Esophagus (tissue), 2 donors: ENCODE measurements around the gene CCSER1. TPM values are rescaled to one million over a fixed set of nuclear protein-coding genes. Genes with fewer than 3 reads are reported as not detected.
"Not testable (repeated sequence)": the region's sequence is repeated elsewhere in the genome, so short reads cannot be mapped to it uniquely, and the experiment has no call there.

ENCODE experiments used
- H3K27ac ChIP-seq, 2 donors: one replicate each; pipeline ENCODE4 v1.5.1; 2013; ENCODE audit warnings: low read depth in 2 of 2, mild to moderate bottlenecking in 2 of 2, inconsistent platforms in 1 of 2, low read length in 1 of 2, moderate library complexity in 1 of 2
- H3K27me3 ChIP-seq, 2 donors: one replicate each; pipeline ENCODE4 v1.6.1; 2013; ENCODE audit warnings: low read length in 2 of 2, control low read depth in 1 of 2, mild to moderate bottlenecking in 1 of 2; ENCODE audit not compliant: insufficient read depth in 2 of 2, control insufficient read depth in 1 of 2
- H3K36me3 ChIP-seq, 2 donors: one replicate each; pipeline ENCODE4 v1.6.1; 2013; ENCODE audit warnings: low read length in 1 of 2; ENCODE audit not compliant: control insufficient read depth in 2 of 2, insufficient read depth in 2 of 2
- H3K4me1 ChIP-seq, 2 donors: one replicate each; pipeline ENCODE4 v1.6.1; 2013; ENCODE audit warnings: low read length in 1 of 2; ENCODE audit not compliant: control insufficient read depth in 2 of 2, insufficient read depth in 2 of 2
- H3K4me3 ChIP-seq, 2 donors: one replicate each; pipeline ENCODE4 v1.5.1; 2013; ENCODE audit warnings: low read length in 2 of 2, mild to moderate bottlenecking in 2 of 2, low read depth in 1 of 2, moderate library complexity in 1 of 2
- H3K9me3 ChIP-seq, 2 donors: one replicate each; pipeline ENCODE4 v1.6.1; 2013; ENCODE audit warnings: mild to moderate bottlenecking in 2 of 2, low read depth in 1 of 2, low read length in 1 of 2, moderate library complexity in 1 of 2; ENCODE audit not compliant: control insufficient read depth in 2 of 2, insufficient read depth in 1 of 2
- WGBS, 2 donors: extraction: QIAGEN DNeasy Blood & Tissue Kit; methylation state at CpG; one replicate each; pipeline ENCODE4 v1.1.7; 2013; 5-methylcytosine and 5-hydroxymethylcytosine counted together
- polyA plus RNA-seq, 2 donors: library from polyadenylated mRNA; stranded (reverse); fragments of 200-250 nt; gene quantifications; one replicate each; pipeline ENCODE4 v1.2.3, GENCODE V29; 2013
- donor health status: healthy with polysubstance abuse.
- donor health status: Bipolar disorder and iron deficiency.

The CCSER1 gene
- polyA plus RNA-seq, 2 donors, result 0.35 to 0.87 TPM

GRCh38 chr4:90904021-90904420 is 776.8 kb downstream of the CCSER1 start:
- WGBS, 2 donors, result 24 to 45% methylated on average over 1 of the region's 1 CpG
- no peak overlapping the region for H3K27ac ChIP-seq
- no peaks in the 10 kb centered on the region for H3K27me3 ChIP-seq
- no peaks in the 10 kb centered on the region for H3K4me1 ChIP-seq
- no peaks in the 10 kb centered on the region for H3K36me3 ChIP-seq
- H3K9me3 ChIP-seq, result no peaks in the 10 kb centered on the region
- H3K4me3 ChIP-seq, result no peak overlapping the region

GRCh38 chr4:90906239-90906638 is 779.0 kb downstream of the CCSER1 start:
- H3K4me3 ChIP-seq, result no peak overlapping the region
- H3K27me3 ChIP-seq, result no peaks in the 10 kb centered on the region
- 53 to 64% methylated on average over 3 of the region's 3 CpGs for WGBS, 2 donors
- H3K9me3 ChIP-seq, result no peaks in the 10 kb centered on the region
- H3K27ac ChIP-seq, result no peak overlapping the region
- no peaks in the 10 kb centered on the region for H3K36me3 ChIP-seq
- H3K4me1 ChIP-seq, result no peaks in the 10 kb centered on the region

GRCh38 chr4:90911724-90912434 is 784.7 kb downstream of the CCSER1 start:
- not testable (repeated sequence) for H3K36me3 ChIP-seq, H3K27me3 ChIP-seq, H3K4me3 ChIP-seq, H3K9me3 ChIP-seq, H3K4me1 ChIP-seq, H3K27ac ChIP-seq
- WGBS, 2 donors, result 89 to 90% methylated on average over 17 of the region's 17 CpGs

GRCh38 chr4:90922174-90922573 is 795.0 kb downstream of the CCSER1 start:
- WGBS, 2 donors, result 80% methylated on average over 2 of the region's 2 CpGs
- no peaks in the 10 kb centered on the region for H3K27me3 ChIP-seq
- no peaks in the 10 kb centered on the region for H3K4me1 ChIP-seq
- H3K4me3 ChIP-seq, result no peak overlapping the region
- no peaks in the 10 kb centered on the region for H3K9me3 ChIP-seq
- H3K36me3 ChIP-seq, result no peaks in the 10 kb centered on the region
- no peak overlapping the region for H3K27ac ChIP-seq

- Histone ChIP-seq H3K4me1 (no peaks in the 10 kb centered on the region), H3K27ac (no peak overlapping the region), H3K27me3 (no peaks in the 10 kb centered on the region), H3K4me3 (no peak overlapping the region), H3K36me3 (no peaks in the 10 kb centered on the region), H3K9me3 (no peaks in the 10 kb centered on the region)
These were observed 799.8 kb downstream of the CCSER1 start for GRCh38 chr4:90926957-90927356.

GRCh38 chr4:90943311-90943710 is 816.1 kb downstream of the CCSER1 start:
- WGBS, 2 donors, result 92 to 93% methylated on average over 6 of the region's 6 CpGs
- H3K36me3 ChIP-seq, result no peaks in the 10 kb centered on the region
- H3K4me3 ChIP-seq, result no peak overlapping the region
- no peaks in the 10 kb centered on the region for H3K9me3 ChIP-seq
- H3K27me3 ChIP-seq, result no peaks in the 10 kb centered on the region
- H3K27ac ChIP-seq, result no peak overlapping the region
- no peaks in the 10 kb centered on the region for H3K4me1 ChIP-seq

- no peaks in the 10 kb centered on the region for H3K36me3 ChIP-seq
- WGBS, 2 donors, result 84 to 87% methylated on average over 3 of the region's 3 CpGs
These were observed 819.8 kb downstream of the CCSER1 start for GRCh38 chr4:90946945-90947344.

GRCh38 chr4:90950385-90950841 is 823.2 kb downstream of the CCSER1 start:
- H3K4me3 ChIP-seq, result no peak overlapping the region

More at GRCh38 chr4:90946945-90947344, 819.8 kb downstream of the CCSER1 start:
- Histone ChIP-seq H3K27ac (no peak overlapping the region), H3K4me1 (no peaks in the 10 kb centered on the region), H3K27me3 (no peaks in the 10 kb centered on the region), H3K9me3 (no peaks in the 10 kb centered on the region), H3K4me3 (no peak overlapping the region)

GRCh38 chr4:90951037-90951436 is 823.8 kb downstream of the CCSER1 start:
- Histone ChIP-seq H3K4me3 (no peak overlapping the region), H3K27me3 (no peaks in the 10 kb centered on the region), H3K9me3 (no peaks in the 10 kb centered on the region), H3K36me3 (no peaks in the 10 kb centered on the region), H3K27ac (no peak overlapping the region), H3K4me1 (no peaks in the 10 kb centered on the region)
- WGBS, 2 donors, result 38 to 53% methylated on average over 2 of the region's 2 CpGs

More at GRCh38 chr4:90950385-90950841, 823.2 kb downstream of the CCSER1 start:
- H3K4me1 ChIP-seq, result no peaks in the 10 kb centered on the region
- no peaks in the 10 kb centered on the region for H3K9me3 ChIP-seq
- H3K27ac ChIP-seq, result no peak overlapping the region
- H3K36me3 ChIP-seq, result no peaks in the 10 kb centered on the region
- WGBS, 2 donors, result 57 to 61% methylated on average over 7 of the region's 7 CpGs
- no peaks in the 10 kb centered on the region for H3K27me3 ChIP-seq

- H3K27ac ChIP-seq, result no peak overlapping the region
- WGBS, 2 donors, result 66 to 69% methylated on average over 3 of the region's 3 CpGs
These were observed 831.2 kb downstream of the CCSER1 start for GRCh38 chr4:90958256-90958895.

More at GRCh38 chr4:90958256-90958895, 831.2 kb downstream of the CCSER1 start:
- no peak overlapping the region for H3K4me3 ChIP-seq
- H3K9me3 ChIP-seq, result no peaks in the 10 kb centered on the region
- H3K36me3 ChIP-seq, result no peaks in the 10 kb centered on the region
- no peaks in the 10 kb centered on the region for H3K27me3 ChIP-seq
- no peaks in the 10 kb centered on the region for H3K4me1 ChIP-seq
